B cell (primary cell): ENCODE results near the gene BACH2. TPM values are rescaled to one million over a fixed set of nuclear protein-coding genes. Genes with fewer than 3 reads are reported as not detected.

Source experiments
- ATAC-seq: fragments of 200-7000 bp; cut with Tn5 transposase; one replicate; pipeline ENCODE4 v1.10.0; 2021; ENCODE audit warnings: low read depth, mild to moderate bottlenecking, moderate number of reproducible peaks, moderate library complexity
- CTCF ChIA-PET: fragments of 350-600 bp; sonication (Branson Sonifier 250); formaldehyde crosslinking; loops from one replicate; lab custom pipeline; 2021; ENCODE audit warnings: antibody characterized with exemption, inconsistent platforms; lab: Charles Lee
- POLR2A ChIA-PET: fragments of 350-600 bp; sonication (Branson Sonifier 250); formaldehyde crosslinking; loops from one replicate; lab custom pipeline; 2021; ENCODE audit warnings: antibody characterized with exemption; lab: Charles Lee
- DNase-seq: peaks from one replicate; pipeline ENCODE4 v3.0.0; 2013
- H2AFZ ChIP-seq: 2 replicates; pipeline ENCODE4 v1.6.1; 2012; ENCODE audit warnings: mild to moderate bottlenecking, low read depth, low read length; ENCODE audit not compliant: insufficient read depth, poor library complexity, severe bottlenecking
- H3K27ac ChIP-seq, 2 donors: 1 replicate in 1 of 2; 2 replicates in 1 of 2; pipeline ENCODE4 v1.5.1; 2012 to 2013; ENCODE audit warnings: low read length in 2 of 2, mild to moderate bottlenecking in 2 of 2, moderate library complexity in 1 of 2
- H3K27me3 ChIP-seq, 4 experiments: fragments of 200-600 bp in 1 of 4; sonication (generic) in 1 of 4; replicated peaks in 1 of 4; 1 replicate in 2 of 4; 2 replicates in 2 of 4; pipeline versions ENCODE4 v1.6.1 to v1.7.0; 2013 to 2016; ENCODE audit warnings: low read length in 3 of 4, mild to moderate bottlenecking in 2 of 4, mixed read lengths in 1 of 4, moderate library complexity in 1 of 4; ENCODE audit not compliant: insufficient read depth in 4 of 4, control insufficient read depth in 3 of 4; ENCODE audit errors: control extremely low read depth in 1 of 4
- H3K36me3 ChIP-seq, 2 experiments: replicated peaks in 1 of 2; 1 replicate in 1 of 2; 2 replicates in 1 of 2; pipeline versions ENCODE4 v1.6.1 to v1.7.1; 2013; ENCODE audit warnings: low read length in 1 of 2; ENCODE audit not compliant: insufficient read depth in 2 of 2, control insufficient read depth in 1 of 2; ENCODE audit errors: control extremely low read depth in 1 of 2, extremely low read depth in 1 of 2
- H3K4me1 ChIP-seq, 2 donors: fragments of 200-600 bp in 1 of 2; sonication (generic) in 1 of 2; 1 replicate in 1 of 2; 2 replicates in 1 of 2; pipeline versions ENCODE4 v1.5.1 to v1.6.1; 2013 to 2017; ENCODE audit warnings: low read length in 2 of 2; ENCODE audit not compliant: control insufficient read depth in 2 of 2, insufficient read depth in 2 of 2
- H3K4me2 ChIP-seq: replicated peaks from 2 replicates; pipeline ENCODE3; 2012; ENCODE audit warnings: mild to moderate bottlenecking, low read depth, low read length; ENCODE audit not compliant: poor library complexity, severe bottlenecking
- H3K4me3 ChIP-seq, 5 experiments: fragments of 200-600 bp in 1 of 5; sonication (generic) in 1 of 5; 1 replicate in 3 of 5; 2 replicates in 2 of 5; pipeline versions ENCODE4 v1.5.1 to v1.7.0; 2011 to 2016; ENCODE audit warnings: low read length in 4 of 5, mild to moderate bottlenecking in 4 of 5, low read depth in 2 of 5, control low read depth in 1 of 5, moderate library complexity in 1 of 5; ENCODE audit not compliant: insufficient read depth in 1 of 5; ENCODE audit errors: control extremely low read depth in 1 of 5, extremely low read depth in 1 of 5
- H3K79me2 ChIP-seq: fragments of 200-600 bp; sonication (generic); one replicate; pipeline ENCODE4 v1.6.0; 2016; ENCODE audit warnings: low read length; ENCODE audit not compliant: control insufficient read depth, insufficient read depth
- H3K9ac ChIP-seq: fragments of 200-600 bp; sonication (generic); 2 replicates; pipeline ENCODE4 v1.6.1; 2017; ENCODE audit warnings: mild to moderate bottlenecking, low read length, moderate library complexity
- H3K9me3 ChIP-seq, 3 donors: one replicate each; pipeline versions ENCODE4 v1.6.1 to v1.7.1; 2013; ENCODE audit warnings: low read length in 2 of 3; ENCODE audit not compliant: control insufficient read depth in 2 of 3, insufficient read depth in 1 of 3; ENCODE audit errors: control extremely low read depth in 1 of 3
- H4K20me1 ChIP-seq: 2 replicates; pipeline ENCODE4 v1.6.0; 2012; ENCODE audit warnings: mild to moderate bottlenecking, low read length; ENCODE audit not compliant: insufficient read depth, control insufficient read depth, poor library complexity, severe bottlenecking
- H3K27ac Mint-ChIP-seq: one replicate; pipeline ENCODE4 v1.8.0; 2021; ENCODE audit warnings: mixed read lengths
- H3K27me3 Mint-ChIP-seq: one replicate; pipeline ENCODE4 v1.8.0; 2021; ENCODE audit warnings: mixed read lengths
- H3K4me1 Mint-ChIP-seq: one replicate; pipeline ENCODE4 v1.8.0; 2021; ENCODE audit warnings: mixed read lengths
- H3K4me3 Mint-ChIP-seq: one replicate; pipeline ENCODE4 v1.8.0; 2021; ENCODE audit warnings: mixed read lengths
- H3K9me3 Mint-ChIP-seq: one replicate; pipeline ENCODE4 v1.8.0; 2022; ENCODE audit warnings: mixed read lengths; ENCODE audit not compliant: insufficient read depth
- EZH2 ChIP-seq: IDR thresholded peaks from 2 replicates; pipeline ENCODE4 v1.6.1; 2012; ENCODE audit warnings: borderline replicate concordance, low read depth, mild to moderate bottlenecking, moderate library complexity, low read length; ENCODE audit not compliant: insufficient read depth, poor library complexity, severe bottlenecking
- WGBS: methylation state at CpG from one replicate; pipeline ENCODE4 v1.1.5; 2013; ENCODE audit warnings: missing lambda C conversion rate; ENCODE audit not compliant: insufficient coverage; 5-methylcytosine and 5-hydroxymethylcytosine counted together
- intact Hi-C: fragments of 100-400 bp; cut with micrococcal nuclease; formaldehyde crosslinking; loops from one replicate; pipeline ENCODE4 v1.10.0; 2022
- polyA plus RNA-seq: library from polyadenylated mRNA; depleted of rRNA; stranded (reverse); fragments of >200 nt; gene quantifications from 2 replicates; pipeline ENCODE4 v1.2.3, GENCODE V29; 2012
- total RNA-seq, 2 donors: library from RNA; stranded (reverse); fragments of 120-200 nt in 1 of 2; gene quantifications; 1 replicate in 1 of 2; 2 replicates in 1 of 2; pipeline versions ENCODE4 v1.2.3 to v1.2.4, GENCODE V29; 2013 to 2022
- TF ChIP-seq, protein P1 (sequence below): fragments of 200-600 bp; IDR thresholded peaks from one replicate; pipeline ENCODE4 v1.8.0; 2022; ENCODE audit warnings: antibody characterized with exemption, mild to moderate bottlenecking

BACH2 gene
- total and polyA plus RNA-seq, 2 donors (not counting 1 experiment from before 2014, with no cell fraction given) = 41.1 to 235 TPM

DNA sequence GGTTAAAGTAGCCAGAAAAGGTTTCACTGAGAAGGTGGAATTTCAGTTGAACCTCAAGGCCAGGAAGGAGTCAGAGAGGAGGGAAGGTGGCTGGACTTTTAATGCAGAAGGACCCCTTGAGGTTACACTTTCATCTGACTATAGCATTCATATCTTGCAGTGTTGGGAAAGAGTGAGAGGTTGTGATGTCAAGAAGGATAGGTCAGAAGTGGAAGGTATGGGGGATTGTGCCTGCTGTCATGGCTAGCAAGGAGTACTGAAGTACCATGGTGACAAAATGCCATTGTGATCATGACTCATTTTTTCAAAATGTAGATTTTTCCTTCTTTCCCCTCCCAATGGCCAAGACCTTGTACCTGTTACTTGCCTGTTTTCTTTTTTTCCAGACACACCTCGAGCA, 5.2 kb upstream of the BACH2 start:
- H3K4me1 ChIP-seq = peaks cover 67 to 68% of the 10 kb centered on the region in 2 donors
- Mint-ChIP-seq H3K4me1 (peaks cover 65% of the 10 kb centered on the region), H3K27me3 (no peaks in the 10 kb centered on the region), H3K27ac (peak overlapping the region; percentile 59), H3K9me3 (no peaks in the 10 kb centered on the region), H3K4me3 (no peak overlapping the region)
- H3K36me3 ChIP-seq = no peaks in the 10 kb centered on the region
- H3K27ac ChIP-seq = peak overlapping the region in 1 of 2 donors; percentile 82
- H3K4me2 ChIP-seq = no peak overlapping the region
- no peak for DNase-seq
- no peak for TF ChIP-seq EZH2
- TF ChIP-seq, protein P1, sequence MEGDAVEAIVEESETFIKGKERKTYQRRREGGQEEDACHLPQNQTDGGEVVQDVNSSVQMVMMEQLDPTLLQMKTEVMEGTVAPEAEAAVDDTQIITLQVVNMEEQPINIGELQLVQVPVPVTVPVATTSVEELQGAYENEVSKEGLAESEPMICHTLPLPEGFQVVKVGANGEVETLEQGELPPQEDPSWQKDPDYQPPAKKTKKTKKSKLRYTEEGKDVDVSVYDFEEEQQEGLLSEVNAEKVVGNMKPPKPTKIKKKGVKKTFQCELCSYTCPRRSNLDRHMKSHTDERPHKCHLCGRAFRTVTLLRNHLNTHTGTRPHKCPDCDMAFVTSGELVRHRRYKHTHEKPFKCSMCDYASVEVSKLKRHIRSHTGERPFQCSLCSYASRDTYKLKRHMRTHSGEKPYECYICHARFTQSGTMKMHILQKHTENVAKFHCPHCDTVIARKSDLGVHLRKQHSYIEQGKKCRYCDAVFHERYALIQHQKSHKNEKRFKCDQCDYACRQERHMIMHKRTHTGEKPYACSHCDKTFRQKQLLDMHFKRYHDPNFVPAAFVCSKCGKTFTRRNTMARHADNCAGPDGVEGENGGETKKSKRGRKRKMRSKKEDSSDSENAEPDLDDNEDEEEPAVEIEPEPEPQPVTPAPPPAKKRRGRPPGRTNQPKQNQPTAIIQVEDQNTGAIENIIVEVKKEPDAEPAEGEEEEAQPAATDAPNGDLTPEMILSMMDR = no peak
- no peak overlapping the region for H3K9ac ChIP-seq
- H2AFZ ChIP-seq = no peak overlapping the region
- CTCF ChIA-PET = no interaction called here
- POLR2A ChIA-PET = no interaction called here
- peaks cover 16% of the 10 kb centered on the region for H3K79me2 ChIP-seq
- ATAC-seq = no peak
- intact Hi-C loops = no loop called here
- H3K27me3 ChIP-seq = no peaks in the 10 kb centered on the region
- WGBS = no CpG with 5 or more reads among the region's 1 CpG
- H3K9me3 ChIP-seq = no peaks in the 10 kb centered on the region
- no peaks in the 10 kb centered on the region for H4K20me1 ChIP-seq
- no peak overlapping the region for H3K4me3 ChIP-seq

GRCh38 chr6:90298459-90299053, 1.9 kb upstream of the BACH2 start:
- Mint-ChIP-seq H3K27ac (peak overlapping the region; percentile 92), H3K4me3 (peak overlapping the region; percentile 83), H3K9me3 (no peaks in the 10 kb centered on the region), H3K4me1 (peaks cover 48% of the 10 kb centered on the region), H3K27me3 (no peaks in the 10 kb centered on the region)
- peak overlapping the region; percentile 94 for H3K27ac ChIP-seq
- H3K36me3 ChIP-seq = peaks cover 0 to 7% of the 10 kb centered on the region in 2 experiments
- intact Hi-C loops = loop anchor here (10.0 kb wide), 1 partner anchor 474 kb away; the partner anchor contains the start of gene CASP8AP2
- ATAC-seq (no peak), DNase-seq (no peak)
- no peak overlapping the region for H2AFZ ChIP-seq
- no peak overlapping the region for H3K9ac ChIP-seq
- TF ChIP-seq, protein P1 = no peak
- no peak for TF ChIP-seq EZH2
- POLR2A ChIA-PET = interaction anchor here (0.8 kb wide), 1 partner anchor 17 kb away, joined by 3 read pairs; no protein-coding TSS in a partner anchor
- peaks cover 37% of the 10 kb centered on the region for H3K79me2 ChIP-seq
- H3K4me1 ChIP-seq = peaks cover 46% of the 10 kb centered on the region in 2 donors
- peaks cover 22% of the 10 kb centered on the region for H4K20me1 ChIP-seq
- CTCF ChIA-PET = interaction anchor here (1.1 to 7.1 kb wide), 5 partner anchors 12 to 181 kb away, joined by 3 to 89 read pairs (median 4); no protein-coding TSS in a partner anchor
- no peak overlapping the region for H3K4me3 ChIP-seq
- no CpG with 5 or more reads among the region's 7 CpGs for WGBS
- no peaks in the 10 kb centered on the region for H3K9me3 ChIP-seq
- no peaks in the 10 kb centered on the region for H3K27me3 ChIP-seq
- H3K4me2 ChIP-seq = peak overlapping the region; percentile 88
